Activated gamma-delta T cell treated with Interleukin-2 at 50 U/mL for 16 hours (primary cell): ENCODE data around the gene GYPC.
"Not testable (repeated sequence)": the region's sequence is repeated elsewhere in the genome, so short reads cannot be mapped to it uniquely, and the experiment has no call there.

ENCODE experiments used
- DNase-seq: peaks from one replicate; pipeline ENCODE4 v3.0.0-alpha.2; 2020

Gene GYPC

GRCh38 chr2:126655500-126656430 is at the start of gene GYPC:
Gene GYPC (plus strand): TSS chr2:126656158. CDS start chr2:126656264, 106 bp downstream.
- DNase-seq = peak; percentile 44

GRCh38 chr2:126614524-126615227 is 41.3 kb upstream of the GYPC start:
- no peak for DNase-seq

- no peak for DNase-seq
Observed at GRCh38 chr2:126616606-126617069, 39.3 kb upstream of the GYPC start.

GRCh38 chr2:126620302-126620701 is 35.7 kb upstream of the GYPC start:
- no peak for DNase-seq

GRCh38 chr2:126623000-126623399 is 33.0 kb upstream of the GYPC start:
- DNase-seq = no peak

GRCh38 chr2:126627643-126628042 is 28.3 kb upstream of the GYPC start:
- no peak for DNase-seq

- peak; percentile 34 for DNase-seq
Observed at GRCh38 chr2:126634273-126634861, 21.6 kb upstream of the GYPC start.

GRCh38 chr2:126635281-126635680 is 20.7 kb upstream of the GYPC start:
- DNase-seq = no peak

- DNase-seq = no peak
Observed at GRCh38 chr2:126635736-126636135, 20.2 kb upstream of the GYPC start.

GRCh38 chr2:126637386-126637785 is 18.6 kb upstream of the GYPC start:
- no peak for DNase-seq

GRCh38 chr2:126638746-126639145 is 17.2 kb upstream of the GYPC start:
- no peak for DNase-seq

- no peak for DNase-seq
Observed at GRCh38 chr2:126639276-126639675, 16.7 kb upstream of the GYPC start.

- DNase-seq = not testable (repeated sequence)
Observed at GRCh38 chr2:126641294-126641693, 14.7 kb upstream of the GYPC start.

- DNase-seq = no peak
Observed at GRCh38 chr2:126642031-126642430, 13.9 kb upstream of the GYPC start.

GRCh38 chr2:126643431-126643830 is 12.5 kb upstream of the GYPC start:
- no peak for DNase-seq

- no peak for DNase-seq
Observed at GRCh38 chr2:126643972-126644371, 12.0 kb upstream of the GYPC start.

- no peak for DNase-seq
Observed at GRCh38 chr2:126644630-126645191, 11.2 kb upstream of the GYPC start.

- DNase-seq = no peak
Observed at GRCh38 chr2:126645211-126645618, 10.7 kb upstream of the GYPC start.

- DNase-seq = no peak
Observed at GRCh38 chr2:126646026-126646425, 9.9 kb upstream of the GYPC start.

GRCh38 chr2:126647714-126648344 is 8.1 kb upstream of the GYPC start:
- DNase-seq = not testable (repeated sequence)

- DNase-seq = not testable (repeated sequence)
Observed at GRCh38 chr2:126648345-126648786, 7.6 kb upstream of the GYPC start.

- no peak for DNase-seq
Observed at GRCh38 chr2:126649101-126649500, 6.9 kb upstream of the GYPC start.

GRCh38 chr2:126650994-126651393 is 5.0 kb upstream of the GYPC start:
- DNase-seq = no peak
